Measurements from ENCODE around the gene KHDC4. TPM values are rescaled to one million over a fixed set of nuclear protein-coding genes. Genes with fewer than 3 reads are reported as not detected.
A peak's percentile ranks its signal among the peaks of the same experiment; 100 is the strongest.

KHDC4 gene
- total and polyA plus RNA-seq, 2 of the 13 experiments (the other 11 are each of a cell fraction or from before 2014, with no cell fraction given), result 33.5 to 92.0 TPM

- TF ChIP-seq HOXD1 (CRISPR knock-in tag; IDR thresholded peaks at IDR 0.05), result 0 out of 2 replicates have a peak, but pooled peaks have one; percentile 14
- peak; percentile 74; the same call in 1 of the 2 replicates for TF ChIP-seq ZBTB25 (CRISPR knock-in tag; IDR thresholded peaks at IDR 0.05)
- TF ChIP-seq KMT2A (CRISPR knock-in tag; IDR thresholded peaks at IDR 0.05), result no peak
- TF ChIP-seq ZNF282 (IDR thresholded peaks at IDR 0.05; ENCODE audit: partially characterized antibody), result no peak
- TF ChIP-seq ATRX (CRISPR knock-in tag; IDR thresholded peaks at IDR 0.05; ENCODE audit: borderline replicate concordance), result no peak
- peak; percentile 11; the same call in 1 of the 2 replicates for TF ChIP-seq MAFF (IDR thresholded peaks at IDR 0.05; ENCODE audit: low read depth, low read length)
- 0 out of 2 replicates have a peak, but pooled peaks have one; percentile 24 for TF ChIP-seq PHF21A (CRISPR knock-in tag; IDR thresholded peaks at IDR 0.05)
- TF ChIP-seq SP1 (IDR thresholded peaks at IDR 0.05), result no peak
- TF ChIP-seq SP1 (CRISPR knock-in tag; IDR thresholded peaks at IDR 0.05), result no peak
- peak; percentile 23; the same call in 1 of the 2 replicates for TF ChIP-seq ZNF501 (CRISPR knock-in tag; IDR thresholded peaks at IDR 0.05)
- peak; percentile 78; the same call in 1 of the 2 replicates for TF ChIP-seq ARID5B (CRISPR knock-in tag; IDR thresholded peaks at IDR 0.05)
- no peak for TF ChIP-seq MTF1 (CRISPR knock-in tag; IDR thresholded peaks at IDR 0.05)
- TF ChIP-seq MAFK (conservative IDR thresholded peaks at IDR 0.05 in 1 of 2, IDR thresholded peaks at IDR 0.05 in 1 of 2; ENCODE audit: low read length in 2 of 2), result peak in 1 of 2 experiments; percentile 27; a peak in 1 of 4 replicates
- TF ChIP-seq GABPA (IDR thresholded peaks at IDR 0.05; ENCODE audit: low read depth, low read length), result no peak
- TF ChIP-seq GABPA (CRISPR knock-in tag; IDR thresholded peaks at IDR 0.05; ENCODE audit: low read depth), result peak; percentile 69
- TF ChIP-seq ZBTB2 (CRISPR knock-in tag; IDR thresholded peaks at IDR 0.05; ENCODE audit: low read depth), result no peak
- TF ChIP-seq TERF1 (CRISPR knock-in tag; IDR thresholded peaks at IDR 0.05), result no peak
- TF ChIP-seq ZNF83 (CRISPR knock-in tag; IDR thresholded peaks at IDR 0.05; ENCODE audit: borderline replicate concordance), result no peak
- no peak for TF ChIP-seq HOXA9 (CRISPR knock-in tag; IDR thresholded peaks at IDR 0.05; ENCODE audit: borderline replicate concordance)
- TF ChIP-seq NR1H2 (CRISPR knock-in tag; IDR thresholded peaks at IDR 0.05; ENCODE audit: borderline replicate concordance, low read depth), result no peak
- peak; percentile 92 for TF ChIP-seq ADNP (CRISPR knock-in tag; IDR thresholded peaks at IDR 0.05)
- no peak for TF ChIP-seq ZBTB7A (CRISPR knock-in tag; IDR thresholded peaks at IDR 0.05)
- TF ChIP-seq KLF9 (CRISPR knock-in tag; IDR thresholded peaks at IDR 0.05; ENCODE audit: low read depth), result no peak
- TF ChIP-seq DMAP1 (CRISPR knock-in tag; IDR thresholded peaks at IDR 0.05), result 0 out of 2 replicates have a peak, but pooled peaks have one; percentile 25
- TF ChIP-seq POLR2A (IDR thresholded peaks at IDR 0.05; ENCODE audit: insufficient read depth in 1 of 2, low read depth in 2 of 2, low read length in 2 of 2), result peak in 1 of 2 experiments; percentile 25; a peak in 1 of 4 replicates
These were observed 40.6 kb downstream of the KHDC4 start (continued) for GRCh38 chr1:155893389-155894142.
